Effector CD8-positive, alpha-beta T cell (primary cell): ENCODE data around the gene CELF2.
A peak's percentile ranks its signal among the peaks of the same experiment; 100 is the strongest.

Experiments used
- DNase-seq: peaks from one replicate; lab custom pipeline; 2025; lab: John Stamatoyannopoulos, UW

The CELF2 gene

GRCh38 chr10:11131112-11131639, 113.5 kb downstream of the CELF2 start:
- no peak for DNase-seq

GRCh38 chr10:11134411-11134810, 116.7 kb downstream of the CELF2 start:
- no peak for DNase-seq

GRCh38 chr10:11135709-11136108, 118.0 kb downstream of the CELF2 start:
- no peak for DNase-seq

GRCh38 chr10:11138314-11139033, 120.8 kb downstream of the CELF2 start:
- no peak for DNase-seq

GRCh38 chr10:11140963-11141362, 123.3 kb downstream of the CELF2 start:
- DNase-seq = no peak

- no peak for DNase-seq
These were observed 124.0 kb downstream of the CELF2 start for GRCh38 chr10:11141571-11142091.

GRCh38 chr10:11142777-11143176, 125.1 kb downstream of the CELF2 start:
- DNase-seq = no peak

- DNase-seq = no peak
These were observed 125.6 kb downstream of the CELF2 start for GRCh38 chr10:11143242-11143641.

GRCh38 chr10:11144626-11145494, 127.2 kb downstream of the CELF2 start:
- no peak for DNase-seq

GRCh38 chr10:11145495-11145855, 127.8 kb downstream of the CELF2 start:
- peak; percentile 40 for DNase-seq

GRCh38 chr10:11146402-11147171, 128.9 kb downstream of the CELF2 start:
- DNase-seq = no peak

GRCh38 chr10:11147722-11148121, 130.1 kb downstream of the CELF2 start:
- DNase-seq = no peak

GRCh38 chr10:11148142-11149028, 130.7 kb downstream of the CELF2 start:
- no peak for DNase-seq

GRCh38 chr10:11149807-11150141, 132.1 kb downstream of the CELF2 start:
- no peak for DNase-seq

- DNase-seq = no peak
These were observed 132.6 kb downstream of the CELF2 start for GRCh38 chr10:11150231-11150731.

- DNase-seq = no peak
These were observed 133.3 kb downstream of the CELF2 start for GRCh38 chr10:11150879-11151415.

- no peak for DNase-seq
These were observed 135.1 kb downstream of the CELF2 start for GRCh38 chr10:11152801-11153200.

GRCh38 chr10:11153245-11153644, 135.6 kb downstream of the CELF2 start:
- no peak for DNase-seq

GRCh38 chr10:11153766-11154165, 136.1 kb downstream of the CELF2 start:
- no peak for DNase-seq

- DNase-seq = no peak
These were observed 136.7 kb downstream of the CELF2 start for GRCh38 chr10:11154333-11154732.
